ENCODE data around the gene MCHR1.

- TF ChIP-seq POLR2A (IDR thresholded peaks at IDR 0.05), result no peak
- TF ChIP-seq CTCF (IDR thresholded peaks at IDR 0.05), result no peak
Observed at GRCh38 chr22:40635043-40635939, 44.0 kb upstream of the MCHR1 start.

All from Peyer's patch (tissue), 4 donors.